Hepatocyte (in vitro differentiated cells): ENCODE results near the gene TMC5.

Experiments used
- EZH2 ChIP-seq: fragments of 200-600 bp; sonication (generic); IDR thresholded peaks from 2 replicates; pipeline ENCODE4 v1.6.1; 2016; ENCODE audit warnings: antibody characterized with exemption, mild to moderate bottlenecking, borderline replicate concordance
- EZH2phosphoT487 ChIP-seq: fragments of 200-600 bp; sonication (generic); IDR thresholded peaks from one replicate; pipeline ENCODE4 v1.6.1; 2018; ENCODE audit warnings: antibody characterized with exemption, mild to moderate bottlenecking, low read depth, moderate library complexity; ENCODE audit not compliant: unreplicated experiment, severe bottlenecking
- TF ChIP-seq, protein P1 (sequence below): fragments of 200-600 bp; sonication (generic); IDR thresholded peaks from 2 replicates; pipeline ENCODE4 v1.5.1; 2016; ENCODE audit warnings: antibody characterized with exemption, mild to moderate bottlenecking; ENCODE audit not compliant: poor library complexity

DNA sequence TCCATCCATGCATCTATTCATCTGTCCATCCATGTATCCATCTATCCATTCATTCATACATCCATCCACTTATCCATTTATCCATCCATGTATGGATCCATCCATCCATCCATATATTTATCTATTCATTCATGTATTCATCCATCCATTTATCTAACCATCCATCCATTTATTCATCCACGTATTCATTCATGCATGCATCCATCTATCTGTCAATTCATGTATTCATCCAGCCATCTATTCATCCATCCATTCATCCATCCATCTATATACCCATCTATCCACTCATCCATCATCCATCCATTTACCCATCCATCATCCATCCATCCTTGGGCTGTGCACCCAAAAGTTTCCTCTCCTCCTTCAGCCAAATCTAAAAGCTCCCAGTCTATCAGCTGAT lies 60.8 kb downstream of the TMC5 start:
- no peak for TF ChIP-seq EZH2
- TF ChIP-seq, protein P1, sequence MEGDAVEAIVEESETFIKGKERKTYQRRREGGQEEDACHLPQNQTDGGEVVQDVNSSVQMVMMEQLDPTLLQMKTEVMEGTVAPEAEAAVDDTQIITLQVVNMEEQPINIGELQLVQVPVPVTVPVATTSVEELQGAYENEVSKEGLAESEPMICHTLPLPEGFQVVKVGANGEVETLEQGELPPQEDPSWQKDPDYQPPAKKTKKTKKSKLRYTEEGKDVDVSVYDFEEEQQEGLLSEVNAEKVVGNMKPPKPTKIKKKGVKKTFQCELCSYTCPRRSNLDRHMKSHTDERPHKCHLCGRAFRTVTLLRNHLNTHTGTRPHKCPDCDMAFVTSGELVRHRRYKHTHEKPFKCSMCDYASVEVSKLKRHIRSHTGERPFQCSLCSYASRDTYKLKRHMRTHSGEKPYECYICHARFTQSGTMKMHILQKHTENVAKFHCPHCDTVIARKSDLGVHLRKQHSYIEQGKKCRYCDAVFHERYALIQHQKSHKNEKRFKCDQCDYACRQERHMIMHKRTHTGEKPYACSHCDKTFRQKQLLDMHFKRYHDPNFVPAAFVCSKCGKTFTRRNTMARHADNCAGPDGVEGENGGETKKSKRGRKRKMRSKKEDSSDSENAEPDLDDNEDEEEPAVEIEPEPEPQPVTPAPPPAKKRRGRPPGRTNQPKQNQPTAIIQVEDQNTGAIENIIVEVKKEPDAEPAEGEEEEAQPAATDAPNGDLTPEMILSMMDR: no peak
- no peak for TF ChIP-seq EZH2phosphoT487
